ENCODE measurements around the gene SCAANT1. TPM values are rescaled to one million over a fixed set of nuclear protein-coding genes. Genes with fewer than 3 reads are reported as not detected.
A peak's percentile ranks its signal among the peaks of the same experiment; 100 is the strongest.

Gene SCAANT1
- total RNA-seq, 4 donors from 2014 or later: not detected

DNA sequence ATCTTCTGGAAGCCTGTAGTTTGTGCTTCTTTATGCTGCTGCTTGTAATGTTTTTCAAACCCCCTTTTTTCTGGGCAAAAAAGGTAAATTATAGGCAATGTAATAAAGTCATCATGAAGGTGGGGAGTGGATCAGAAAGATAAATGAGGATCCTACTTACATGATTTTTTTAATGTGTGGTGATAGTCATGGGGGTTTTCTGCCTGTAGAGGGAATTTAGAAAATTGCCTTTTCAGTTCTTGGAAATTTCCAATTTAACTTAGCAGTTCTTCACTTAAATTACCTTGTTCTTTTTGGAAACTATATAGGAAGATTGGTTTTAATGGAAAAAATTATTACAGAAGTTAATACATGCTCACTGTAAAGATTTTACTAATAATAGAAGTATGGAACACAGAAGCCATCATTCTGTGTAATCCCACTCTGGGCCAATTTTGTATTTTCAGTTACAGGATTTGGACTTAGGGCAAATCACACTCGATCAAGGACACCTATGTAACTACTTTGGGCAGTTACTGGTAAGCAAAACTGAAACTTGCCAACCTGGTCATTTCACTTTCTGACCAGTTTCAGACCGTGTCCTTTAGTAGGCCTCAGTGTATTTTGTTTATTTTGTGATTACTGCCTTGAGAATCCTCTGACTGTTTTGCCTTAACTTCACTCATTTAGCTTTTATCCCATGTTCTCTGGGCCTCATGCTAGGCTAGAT, 10.5 kb upstream of the SCAANT1 start:
- Histone ChIP-seq H3K9me3 (no peaks in the 10 kb centered on the region), H3K27ac (no peak overlapping the region), H3K27me3 (no peaks in the 10 kb centered on the region), H3K4me3 (no peak overlapping the region), H3K4me1 (no peaks in the 10 kb centered on the region), H3K36me3 (no peaks in the 10 kb centered on the region)
- TF ChIP-seq, protein P1, sequence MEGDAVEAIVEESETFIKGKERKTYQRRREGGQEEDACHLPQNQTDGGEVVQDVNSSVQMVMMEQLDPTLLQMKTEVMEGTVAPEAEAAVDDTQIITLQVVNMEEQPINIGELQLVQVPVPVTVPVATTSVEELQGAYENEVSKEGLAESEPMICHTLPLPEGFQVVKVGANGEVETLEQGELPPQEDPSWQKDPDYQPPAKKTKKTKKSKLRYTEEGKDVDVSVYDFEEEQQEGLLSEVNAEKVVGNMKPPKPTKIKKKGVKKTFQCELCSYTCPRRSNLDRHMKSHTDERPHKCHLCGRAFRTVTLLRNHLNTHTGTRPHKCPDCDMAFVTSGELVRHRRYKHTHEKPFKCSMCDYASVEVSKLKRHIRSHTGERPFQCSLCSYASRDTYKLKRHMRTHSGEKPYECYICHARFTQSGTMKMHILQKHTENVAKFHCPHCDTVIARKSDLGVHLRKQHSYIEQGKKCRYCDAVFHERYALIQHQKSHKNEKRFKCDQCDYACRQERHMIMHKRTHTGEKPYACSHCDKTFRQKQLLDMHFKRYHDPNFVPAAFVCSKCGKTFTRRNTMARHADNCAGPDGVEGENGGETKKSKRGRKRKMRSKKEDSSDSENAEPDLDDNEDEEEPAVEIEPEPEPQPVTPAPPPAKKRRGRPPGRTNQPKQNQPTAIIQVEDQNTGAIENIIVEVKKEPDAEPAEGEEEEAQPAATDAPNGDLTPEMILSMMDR (IDR thresholded peaks at IDR 0.05): no peak
- intact Hi-C loops (cut with DNase I; ENCODE audit: low total_unique reads): no loop called here
- DNase-seq: no peak

DNA sequence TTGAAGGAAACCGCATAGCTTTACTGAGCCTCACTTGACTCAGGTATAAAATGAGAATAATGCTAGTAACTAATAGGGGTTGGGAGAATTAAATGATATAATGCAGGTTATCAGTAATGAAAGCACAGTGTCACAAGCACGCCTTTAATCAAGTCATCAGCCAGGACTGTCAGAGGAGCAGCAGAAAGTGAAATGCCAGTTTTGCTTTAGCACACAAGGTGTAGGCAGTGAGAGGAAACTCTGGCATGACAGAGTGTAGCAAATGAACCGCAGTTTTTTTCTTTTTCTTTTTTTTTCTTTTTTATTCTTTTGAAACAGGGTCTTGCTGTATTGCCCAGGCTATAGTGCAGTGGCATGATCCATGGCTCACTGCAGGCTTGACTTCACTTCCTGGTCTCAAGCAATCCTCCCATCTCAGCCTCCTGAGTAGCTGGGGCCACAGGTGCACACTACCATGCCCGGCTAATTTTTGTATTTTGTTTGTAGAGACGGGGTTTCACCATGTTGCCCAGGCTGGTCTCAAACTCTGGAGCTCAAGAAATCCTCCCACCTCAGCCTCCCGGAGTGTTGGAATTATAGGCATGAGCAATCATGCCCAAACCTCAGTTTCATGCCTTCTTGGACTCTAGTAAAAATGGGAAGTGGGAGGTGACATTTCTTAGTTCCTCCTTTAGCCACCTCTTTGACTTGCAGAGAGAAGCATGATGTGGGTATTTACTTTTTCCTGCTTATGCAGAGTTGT, 9.7 kb upstream of the SCAANT1 start:
- no peak overlapping the region for H3K27ac ChIP-seq
- H3K27me3 ChIP-seq: no peaks in the 10 kb centered on the region
- no peak for DNase-seq
- TF ChIP-seq POLR2A (IDR thresholded peaks at IDR 0.05): no peak
- TF ChIP-seq, protein P1 (IDR thresholded peaks at IDR 0.05): no peak
- no peaks in the 10 kb centered on the region for H3K9me3 ChIP-seq
- H3K4me1 ChIP-seq: no peaks in the 10 kb centered on the region
- H3K36me3 ChIP-seq: no peaks in the 10 kb centered on the region
- no peak overlapping the region for H3K4me3 ChIP-seq
- intact Hi-C loops (cut with DNase I; ENCODE audit: low total_unique reads): no loop called here

DNA sequence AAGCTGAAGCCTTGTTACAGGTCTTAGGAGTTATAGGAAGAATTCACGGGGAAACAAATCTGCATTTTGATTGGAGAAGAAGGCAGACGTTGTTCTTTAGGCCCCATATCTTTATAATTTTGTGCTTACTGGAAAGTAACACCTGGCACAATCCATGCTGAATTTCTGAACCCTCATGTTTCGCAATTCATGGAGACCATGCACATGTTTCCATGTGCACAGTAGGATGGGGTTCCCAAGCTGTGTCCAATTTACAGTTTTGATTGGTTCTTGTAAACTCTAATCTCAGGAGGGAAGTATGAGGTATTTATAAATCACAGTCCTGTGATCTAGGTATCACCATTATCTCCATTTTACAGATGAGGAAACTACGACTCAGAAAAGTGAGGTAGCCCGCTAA, 7.8 kb upstream of the SCAANT1 start:
- H3K9me3 ChIP-seq: no peaks in the 10 kb centered on the region
- H3K27me3 ChIP-seq: no peaks in the 10 kb centered on the region
- intact Hi-C loops (cut with DNase I; ENCODE audit: low total_unique reads): no loop called here
- H3K27ac ChIP-seq: peak overlapping the region in 1 of 2 donors; percentile 12
- no peak for DNase-seq
- no peaks in the 10 kb centered on the region for H3K36me3 ChIP-seq
- TF ChIP-seq, protein P1 (IDR thresholded peaks at IDR 0.05): no peak
- no peak for TF ChIP-seq POLR2A (IDR thresholded peaks at IDR 0.05)
- H3K4me3 ChIP-seq: no peak overlapping the region
- no peaks in the 10 kb centered on the region for H3K4me1 ChIP-seq

DNA sequence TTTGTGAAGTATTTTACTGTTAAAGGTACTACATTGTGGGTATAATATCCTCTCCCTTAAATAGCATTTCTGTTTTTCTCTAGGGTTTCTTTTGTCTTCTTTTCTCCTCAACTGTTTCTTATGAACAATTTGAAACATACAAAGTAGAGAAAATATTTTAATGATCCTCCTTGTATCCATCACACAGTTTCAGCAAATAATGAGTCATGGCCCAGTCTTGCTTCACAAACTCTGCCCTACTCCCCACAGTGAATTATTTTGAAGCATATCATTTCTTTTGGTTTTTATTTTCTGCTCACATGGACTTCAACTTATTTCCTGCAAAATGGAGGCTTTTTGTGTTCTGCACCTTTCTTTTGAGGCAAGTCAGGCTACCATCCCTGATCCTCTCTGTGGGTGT, 6.1 kb upstream of the SCAANT1 start:
- no peaks in the 10 kb centered on the region for H3K36me3 ChIP-seq
- intact Hi-C loops (cut with DNase I; ENCODE audit: low total_unique reads): no loop called here
- peaks cover 0 to 2% of the 10 kb centered on the region in 2 donors for H3K4me1 ChIP-seq
- no peak for TF ChIP-seq POLR2A (IDR thresholded peaks at IDR 0.05)
- TF ChIP-seq, protein P1 (IDR thresholded peaks at IDR 0.05): no peak
- no peaks in the 10 kb centered on the region for H3K27me3 ChIP-seq
- no peak for DNase-seq
- H3K4me3 ChIP-seq: no peak overlapping the region
- H3K27ac ChIP-seq: peak overlapping the region; percentile 8 to 11
- H3K9me3 ChIP-seq: no peaks in the 10 kb centered on the region

DNA sequence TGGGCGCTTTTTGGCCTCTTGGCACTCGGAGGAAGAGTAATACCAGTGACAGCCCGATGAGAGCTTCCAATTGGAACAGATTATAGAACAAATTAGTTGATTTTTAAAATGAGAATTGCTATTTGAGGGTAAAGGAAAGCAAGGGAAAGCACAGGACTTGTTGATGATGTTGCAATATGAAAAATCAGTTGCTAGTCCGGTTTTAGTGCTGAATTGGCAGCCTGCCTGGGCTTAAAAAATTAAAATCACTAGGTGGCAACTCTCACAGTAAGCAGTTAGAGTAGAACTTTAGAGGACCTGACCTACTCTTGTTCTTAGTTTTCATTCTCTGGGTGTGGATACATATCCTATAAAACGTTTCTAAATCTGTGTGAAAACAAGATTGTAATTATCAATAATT, 2.1 kb upstream of the SCAANT1 start:
- DNase-seq: peak; percentile 49 to 58
- peak overlapping the region; percentile 98 to 100 for H3K27ac ChIP-seq
- no peak overlapping the region for H3K4me3 ChIP-seq
- no peaks in the 10 kb centered on the region for H3K36me3 ChIP-seq
- TF ChIP-seq, protein P1 (IDR thresholded peaks at IDR 0.05): no peak
- no peak for TF ChIP-seq POLR2A (IDR thresholded peaks at IDR 0.05)
- H3K9me3 ChIP-seq: no peaks in the 10 kb centered on the region
- H3K4me1 ChIP-seq: peaks cover 2 to 5% of the 10 kb centered on the region in 2 donors
- H3K27me3 ChIP-seq: no peaks in the 10 kb centered on the region
- intact Hi-C loops (cut with DNase I; ENCODE audit: low total_unique reads): no loop called here
